Suprapubic skin (tissue), 4 donors: ENCODE data around the gene GARIN5B.

ENCODE experiments used
- EP300 ChIP-seq: sonication (generic); formaldehyde crosslinking; IDR thresholded peaks from one replicate; pipeline ENCODE4 v1.6.1; 2017; ENCODE audit warnings: antibody characterized with exemption
- POLR2A ChIP-seq, 2 donors: fragments of 450-650 bp; IDR thresholded peaks; one replicate each; pipeline ENCODE4 v1.6.1; 2017; ENCODE audit warnings: antibody characterized with exemption in 2 of 2, mild to moderate bottlenecking in 2 of 2, moderate library complexity in 2 of 2
- POLR2AphosphoS5 ChIP-seq, 3 donors: sonication (generic); formaldehyde crosslinking; IDR thresholded peaks; one replicate each; pipeline ENCODE4 v1.6.1; 2017; ENCODE audit warnings: antibody characterized with exemption in 3 of 3
- TF ChIP-seq, protein P1 (sequence below), 2 donors: fragments of 200-600 bp in 1 of 2; fragments of 450-650 bp in 1 of 2; sonication (generic) in 1 of 2; IDR thresholded peaks; one replicate each; pipeline ENCODE4 v1.5.1; 2016 to 2019; ENCODE audit warnings: antibody characterized with exemption in 2 of 2, mild to moderate bottlenecking in 1 of 2, moderate library complexity in 1 of 2

DNA sequence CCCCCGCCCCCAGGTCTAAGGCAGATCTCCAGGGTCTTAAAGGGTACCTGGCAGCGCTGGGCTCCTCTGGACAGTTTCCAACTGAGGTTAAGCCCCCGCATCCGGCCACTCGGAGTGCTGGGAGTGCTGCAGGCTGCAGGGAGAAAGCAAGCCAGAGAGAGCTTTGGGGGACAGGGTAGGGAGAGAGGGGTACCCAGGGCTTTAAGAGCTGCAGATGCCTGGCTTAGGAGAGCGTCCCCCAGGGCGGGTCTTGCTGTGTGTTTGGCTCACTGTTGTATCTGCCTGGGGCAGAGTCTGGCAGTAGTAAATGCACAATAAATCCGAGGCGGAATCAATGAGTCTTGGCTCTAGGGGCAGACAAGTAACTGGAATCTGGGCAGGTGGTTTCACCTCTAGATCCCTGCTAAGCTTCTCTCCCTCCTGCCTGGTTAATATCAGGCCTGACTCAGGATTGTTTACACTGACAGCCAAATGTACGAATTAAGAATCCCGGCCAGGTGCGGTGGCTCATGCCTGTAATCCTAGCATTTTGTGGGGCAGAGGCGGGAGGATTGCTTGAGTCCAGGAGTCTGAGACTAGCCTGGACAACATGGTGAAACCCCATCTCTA is 7.7 kb downstream of the GARIN5B start:
- TF ChIP-seq POLR2A (IDR thresholded peaks at IDR 0.05) = no peak
- TF ChIP-seq, protein P1, sequence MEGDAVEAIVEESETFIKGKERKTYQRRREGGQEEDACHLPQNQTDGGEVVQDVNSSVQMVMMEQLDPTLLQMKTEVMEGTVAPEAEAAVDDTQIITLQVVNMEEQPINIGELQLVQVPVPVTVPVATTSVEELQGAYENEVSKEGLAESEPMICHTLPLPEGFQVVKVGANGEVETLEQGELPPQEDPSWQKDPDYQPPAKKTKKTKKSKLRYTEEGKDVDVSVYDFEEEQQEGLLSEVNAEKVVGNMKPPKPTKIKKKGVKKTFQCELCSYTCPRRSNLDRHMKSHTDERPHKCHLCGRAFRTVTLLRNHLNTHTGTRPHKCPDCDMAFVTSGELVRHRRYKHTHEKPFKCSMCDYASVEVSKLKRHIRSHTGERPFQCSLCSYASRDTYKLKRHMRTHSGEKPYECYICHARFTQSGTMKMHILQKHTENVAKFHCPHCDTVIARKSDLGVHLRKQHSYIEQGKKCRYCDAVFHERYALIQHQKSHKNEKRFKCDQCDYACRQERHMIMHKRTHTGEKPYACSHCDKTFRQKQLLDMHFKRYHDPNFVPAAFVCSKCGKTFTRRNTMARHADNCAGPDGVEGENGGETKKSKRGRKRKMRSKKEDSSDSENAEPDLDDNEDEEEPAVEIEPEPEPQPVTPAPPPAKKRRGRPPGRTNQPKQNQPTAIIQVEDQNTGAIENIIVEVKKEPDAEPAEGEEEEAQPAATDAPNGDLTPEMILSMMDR (IDR thresholded peaks at IDR 0.05) = no peak
- no peak for TF ChIP-seq POLR2AphosphoS5 (IDR thresholded peaks at IDR 0.05)
- no peak for TF ChIP-seq EP300
